T47D (cell line): ENCODE results near the gene MAU2.
A peak's percentile ranks its signal among the peaks of the same experiment; 100 is the strongest.
"Not testable (repeated sequence)": the region's sequence is repeated elsewhere in the genome, so short reads cannot be mapped to it uniquely, and the experiment has no call there.

Experiments used
- DNase-seq, 2 experiments: peaks; one replicate each; pipeline versions ENCODE4 v3.0.0 to v3.0.0-alpha.2; 2011 to 2012; ENCODE audit warnings: low read depth in 1 of 2, low spot score in 1 of 2
- JUND ChIP-seq: IDR thresholded peaks from 2 replicates; pipeline ENCODE4 v1.6.1; 2012; ENCODE audit warnings: low read depth
- in situ Hi-C: cut with HindIII; loops from 2 replicates; pipeline ENCODE4 v1.10.0; 2016; ENCODE audit warnings: low sequenced_read_pairs, low pct_unique_long_range_greater_than_20kb

MAU2 gene

GRCh38 chr19:19385896-19386869 is 65.6 kb downstream of the MAU2 start:
- no peak for TF ChIP-seq JUND
- DNase-seq, result no peak
- in situ Hi-C loops, result no loop called here

- TF ChIP-seq JUND, result no peak
- in situ Hi-C loops, result no loop called here
- no peak for DNase-seq
These were observed 66.5 kb downstream of the MAU2 start for GRCh38 chr19:19387108-19387507.

GRCh38 chr19:19388568-19389555 is 68.2 kb downstream of the MAU2 start:
- in situ Hi-C loops, result no loop called here
- DNase-seq, result no peak

GRCh38 chr19:19389683-19390082 is 69.1 kb downstream of the MAU2 start:
- in situ Hi-C loops, DNase-seq: not testable (repeated sequence)

More at GRCh38 chr19:19388568-19389555, 68.2 kb downstream of the MAU2 start:
- no peak for TF ChIP-seq JUND

- in situ Hi-C loops, DNase-seq: not testable (repeated sequence)
These were observed 73.7 kb downstream of the MAU2 start for GRCh38 chr19:19394333-19394732.

GRCh38 chr19:19399733-19400433 is 79.3 kb downstream of the MAU2 start:
- in situ Hi-C loops, result no loop called here
- DNase-seq, result no peak
- TF ChIP-seq JUND, result no peak

GRCh38 chr19:19402656-19403372 is 82.2 kb downstream of the MAU2 start:
- no peak for TF ChIP-seq JUND
- in situ Hi-C loops, result no loop called here
- DNase-seq, result no peak

GRCh38 chr19:19403373-19403901 is 82.8 kb downstream of the MAU2 start:
- DNase-seq, result no peak
- in situ Hi-C loops, result no loop called here

GRCh38 chr19:19404879-19405860 is 84.5 kb downstream of the MAU2 start, which contains the start of gene GATAD2A:
Gene GATAD2A, plus strand, starts transcription at chr19:19405675. Its CDS starts 59,671 bp downstream, at chr19:19465346.
- in situ Hi-C loops, result no loop called here
- TF ChIP-seq JUND, result no peak
- DNase-seq, result peak; percentile 34 to 93

More at GRCh38 chr19:19403373-19403901, 82.8 kb downstream of the MAU2 start:
- no peak for TF ChIP-seq JUND
